NK-92 treated with Interleukin-12 subunit alpha and Interleukin-12 subunit beta, amount 100 ng/mL, for 24 hours (cell line): ENCODE measurements around the gene TRAPPC12.
A peak's percentile ranks its signal among the peaks of the same experiment; 100 is the strongest.

Experiments
- DNase-seq: peaks from one replicate; lab custom pipeline; 2025; lab: John Stamatoyannopoulos, UW

Gene TRAPPC12

GRCh38 chr2:3408781-3409180 lies 29.3 kb downstream of the TRAPPC12 start:
- DNase-seq = no peak

- DNase-seq = no peak
These were observed 30.2 kb downstream of the TRAPPC12 start for GRCh38 chr2:3409627-3410170.

DNA sequence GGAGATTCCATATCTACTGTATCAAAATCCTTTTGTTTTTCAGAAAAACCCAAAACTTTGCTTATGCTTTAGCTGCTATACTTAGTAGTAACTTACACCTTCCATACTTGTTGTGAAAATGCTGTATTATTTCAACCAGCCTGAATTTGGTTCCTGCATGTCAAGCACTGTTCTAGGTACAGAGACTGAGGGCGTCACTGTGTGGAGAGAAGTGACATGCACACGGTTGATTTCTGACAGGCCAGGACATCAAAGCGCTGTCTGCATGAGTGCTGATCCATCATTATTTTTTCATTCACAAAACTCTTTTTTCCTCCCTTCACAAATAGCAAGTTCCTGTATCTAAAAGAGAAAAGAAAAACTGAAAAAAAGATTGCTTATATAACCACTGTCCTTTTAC lies 31.6 kb downstream of the TRAPPC12 start:
- no peak for DNase-seq

DNA sequence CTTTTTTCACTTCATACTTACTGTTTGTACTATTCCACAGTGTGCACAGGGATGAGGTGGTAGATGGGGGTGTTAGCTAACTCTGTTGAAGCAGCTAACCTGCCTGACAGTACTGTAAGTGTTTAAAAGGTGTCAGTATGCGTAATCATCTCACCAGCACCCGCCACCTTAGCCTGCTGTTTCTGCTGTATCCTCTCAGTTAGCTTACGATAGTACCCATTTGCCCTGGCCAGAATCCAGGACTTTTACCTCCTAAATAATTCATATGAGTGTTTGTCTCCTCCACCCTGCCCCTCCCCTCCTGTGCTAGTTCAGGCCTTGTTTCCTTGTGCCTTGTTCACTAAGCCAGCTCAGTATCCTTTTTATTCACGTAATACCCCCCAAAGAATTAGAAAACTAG lies 34.2 kb downstream of the TRAPPC12 start:
- DNase-seq = no peak

- no peak for DNase-seq
These were observed 34.8 kb downstream of the TRAPPC12 start for GRCh38 chr2:3414133-3414860.

DNA sequence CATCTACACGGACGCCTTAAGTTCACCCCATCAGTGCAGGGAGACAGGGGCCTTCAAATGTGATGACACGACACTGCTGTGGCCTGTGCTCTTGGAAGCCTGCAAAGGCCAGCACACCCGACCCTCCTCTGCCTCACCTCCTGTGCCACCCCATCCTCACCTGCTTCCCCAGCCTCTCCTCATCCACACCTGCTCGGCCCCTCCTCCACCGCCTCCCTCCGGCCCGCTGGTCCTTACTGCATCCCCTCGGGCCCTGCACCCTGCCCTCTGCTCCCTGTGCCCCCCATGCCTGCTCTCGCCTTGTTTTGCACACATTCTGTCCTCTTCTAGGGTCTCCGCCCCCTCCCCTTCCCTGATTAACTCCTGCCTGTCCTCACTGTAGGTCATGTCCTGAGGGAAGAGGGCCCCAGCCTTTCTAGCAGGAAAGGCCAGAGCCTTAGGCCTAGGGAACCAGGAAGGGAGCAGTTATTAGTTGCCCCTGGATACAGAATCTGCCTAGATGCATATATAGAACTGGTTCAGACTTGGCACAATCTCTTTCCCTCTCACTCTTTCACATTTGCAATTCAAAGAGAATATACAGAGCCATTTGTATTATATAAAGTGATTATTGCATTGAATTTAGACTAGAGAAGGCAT lies 39.4 kb downstream of the TRAPPC12 start:
- no peak for DNase-seq

GRCh38 chr2:3420076-3420768 lies 40.7 kb downstream of the TRAPPC12 start:
- no peak for DNase-seq

- DNase-seq = no peak
These were observed 41.4 kb downstream of the TRAPPC12 start for GRCh38 chr2:3420769-3421397.

GRCh38 chr2:3421580-3421979 lies 42.1 kb downstream of the TRAPPC12 start:
- no peak for DNase-seq

GRCh38 chr2:3422161-3422779 lies 42.8 kb downstream of the TRAPPC12 start:
- no peak for DNase-seq

DNA sequence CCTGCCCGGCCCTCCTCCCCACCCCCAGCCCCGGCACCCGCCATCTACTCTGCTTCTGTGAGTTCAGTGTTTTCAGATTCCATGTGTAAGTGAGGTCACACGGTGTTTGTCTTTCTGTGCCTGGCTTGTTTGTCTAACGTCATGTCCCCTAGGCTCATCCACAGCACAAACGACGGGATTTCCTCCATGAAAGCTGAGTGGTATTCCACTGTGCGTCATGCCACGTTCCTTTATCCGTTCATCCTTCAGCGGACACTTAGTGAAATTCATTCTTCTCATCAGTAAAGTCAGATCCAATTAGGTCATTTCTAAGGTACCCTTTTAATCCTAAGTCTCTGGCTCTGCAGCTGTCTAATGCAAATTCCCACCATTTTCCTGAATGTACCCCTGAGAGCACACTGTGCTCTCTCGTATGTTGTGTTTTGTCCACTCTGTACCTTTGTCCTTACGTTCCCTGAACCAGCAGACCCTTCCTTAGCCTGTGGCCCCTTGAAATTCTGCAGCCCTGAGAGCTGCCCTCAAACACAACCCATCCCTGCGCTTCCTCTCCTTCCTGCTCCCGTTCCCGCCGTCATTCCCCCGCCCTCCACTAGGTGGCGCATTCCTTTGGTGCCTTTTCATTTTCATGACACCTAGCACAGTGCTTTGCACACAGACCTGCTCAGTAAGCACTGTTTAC lies 44.1 kb downstream of the TRAPPC12 start:
- peak; percentile 9 for DNase-seq

DNA sequence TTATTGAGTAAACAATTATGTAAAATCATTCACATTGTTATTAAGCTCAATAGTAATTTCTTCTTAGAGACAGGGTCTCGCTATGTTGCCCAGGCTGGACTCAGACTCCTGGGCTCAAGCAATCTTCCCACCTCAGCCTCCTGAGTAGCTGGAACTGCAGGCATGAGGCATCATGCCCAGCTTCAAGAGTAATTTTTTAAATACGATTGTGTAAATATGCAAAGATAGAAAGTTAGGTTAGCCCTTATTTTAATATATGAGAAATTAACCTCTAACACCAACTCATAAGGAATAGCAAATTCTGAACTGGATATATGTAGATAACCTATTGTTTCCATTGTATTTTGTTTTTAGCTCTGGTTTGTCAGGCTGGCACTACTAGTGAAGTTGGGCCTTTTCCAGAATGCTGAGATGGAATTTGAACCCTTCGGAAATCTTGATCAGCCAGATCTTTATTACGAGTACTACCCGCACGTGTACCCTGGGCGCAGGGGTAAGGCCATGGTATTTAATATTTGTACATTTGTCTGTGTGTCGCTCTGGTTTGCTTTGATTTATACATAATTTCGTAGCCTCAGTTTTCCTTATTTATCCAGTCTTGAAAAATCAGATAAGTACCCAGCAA lies 44.8 kb downstream of the TRAPPC12 start:
- no peak for DNase-seq

GRCh38 chr2:3426615-3427014 lies 47.1 kb downstream of the TRAPPC12 start:
- no peak for DNase-seq

GRCh38 chr2:3427272-3427671 lies 47.8 kb downstream of the TRAPPC12 start:
- no peak for DNase-seq

DNA sequence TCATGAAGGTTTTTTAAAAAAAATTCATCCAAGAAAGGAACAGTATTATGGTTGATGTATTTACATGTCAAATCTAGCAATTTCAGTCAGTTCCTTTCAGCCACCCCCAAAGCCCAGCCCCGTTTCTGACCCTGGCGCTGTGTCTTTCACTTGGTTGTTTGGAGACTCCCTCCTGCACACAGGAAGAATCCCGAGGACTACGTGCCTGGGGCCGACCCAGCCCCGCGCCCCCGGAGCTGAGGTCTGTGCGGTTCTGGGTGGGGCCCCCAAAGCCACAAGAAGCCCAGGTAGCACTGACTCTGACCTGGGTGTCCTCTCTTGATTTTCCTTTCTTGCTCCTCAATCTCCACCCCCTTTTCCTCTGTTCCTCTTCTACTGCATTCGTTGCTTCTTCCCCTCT lies 49.1 kb downstream of the TRAPPC12 start:
- DNase-seq = no peak

DNA sequence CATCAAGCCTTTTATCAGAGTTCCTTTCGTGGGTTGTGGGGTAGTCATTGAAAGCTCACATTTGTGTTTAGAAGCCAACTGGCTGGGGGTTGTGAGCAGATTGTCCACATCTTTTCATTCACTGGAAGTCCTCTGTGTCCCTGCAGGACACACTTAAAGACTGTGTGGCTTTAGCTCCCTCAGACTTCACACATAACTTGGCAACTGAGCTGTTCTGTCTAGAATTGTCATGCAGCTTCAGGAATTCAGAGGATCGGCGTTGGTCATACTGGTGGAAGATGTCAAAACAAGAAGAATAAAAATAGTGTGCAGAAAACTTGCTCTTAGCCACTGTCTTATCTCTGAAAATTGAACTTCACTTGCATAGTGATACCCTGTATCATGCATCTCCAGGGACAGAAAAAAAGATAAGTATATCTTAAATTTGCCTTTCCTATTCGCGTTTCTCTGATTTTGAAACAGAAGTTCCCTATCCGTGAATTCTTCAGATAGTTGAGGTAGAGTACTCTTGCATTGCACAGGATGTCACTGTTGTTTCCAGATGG lies 49.6 kb downstream of the TRAPPC12 start:
- DNase-seq = no peak

DNA sequence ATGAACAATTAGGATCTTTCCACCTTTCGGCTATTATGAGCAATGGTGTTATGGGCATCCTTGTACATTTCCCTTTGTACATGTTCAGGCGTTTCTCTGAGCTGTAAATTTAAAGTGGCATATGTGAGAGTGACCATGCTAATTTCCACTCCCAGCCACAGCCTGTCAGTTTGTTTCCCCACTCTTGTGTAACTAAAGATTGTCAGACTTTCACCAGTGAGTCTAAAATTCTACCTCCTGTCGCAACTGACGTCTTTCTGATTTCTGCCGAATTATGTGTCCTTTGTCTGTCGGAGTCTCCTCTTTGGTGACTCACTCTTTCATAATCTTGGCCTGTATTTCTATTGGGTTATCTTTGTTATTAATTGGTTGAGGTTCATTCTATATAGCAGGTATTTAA lies 50.7 kb downstream of the TRAPPC12 start:
- no peak for DNase-seq

DNA sequence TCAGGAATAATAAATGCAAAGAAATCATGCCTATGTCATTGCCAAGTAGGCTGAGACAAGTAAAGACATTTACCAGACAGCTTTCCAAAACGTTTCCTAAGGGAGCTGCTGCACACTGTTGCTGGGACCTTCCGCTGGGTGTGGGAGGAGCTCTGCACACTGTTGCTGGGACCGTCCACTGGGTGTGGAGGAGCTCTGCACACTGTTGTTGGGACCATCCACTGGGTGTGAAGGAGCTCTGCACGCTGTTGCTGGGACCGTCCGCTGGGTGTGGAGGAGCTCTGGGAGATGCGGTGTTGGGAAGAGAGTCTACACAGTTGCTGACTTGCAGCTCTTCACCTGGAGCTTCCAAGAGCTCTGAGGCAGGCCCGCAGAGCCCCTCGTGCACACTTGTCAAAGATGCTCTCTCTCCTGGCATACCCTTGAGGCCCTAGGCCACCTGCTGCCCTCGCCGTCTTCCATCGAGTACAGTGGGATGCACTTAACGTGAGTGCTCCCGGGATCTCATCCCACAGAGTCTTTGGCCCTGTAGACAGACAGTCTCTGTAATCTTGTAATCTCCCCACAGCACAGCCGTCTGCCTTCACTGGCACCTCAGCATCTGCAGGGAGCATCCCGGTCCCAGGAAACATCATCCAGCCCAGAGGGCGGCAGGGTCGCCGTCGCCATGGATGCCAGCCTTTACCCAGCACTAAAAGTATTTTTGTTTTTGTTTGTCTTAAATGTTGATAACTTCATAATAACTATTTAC lies 51.4 kb downstream of the TRAPPC12 start:
- no peak for DNase-seq

DNA sequence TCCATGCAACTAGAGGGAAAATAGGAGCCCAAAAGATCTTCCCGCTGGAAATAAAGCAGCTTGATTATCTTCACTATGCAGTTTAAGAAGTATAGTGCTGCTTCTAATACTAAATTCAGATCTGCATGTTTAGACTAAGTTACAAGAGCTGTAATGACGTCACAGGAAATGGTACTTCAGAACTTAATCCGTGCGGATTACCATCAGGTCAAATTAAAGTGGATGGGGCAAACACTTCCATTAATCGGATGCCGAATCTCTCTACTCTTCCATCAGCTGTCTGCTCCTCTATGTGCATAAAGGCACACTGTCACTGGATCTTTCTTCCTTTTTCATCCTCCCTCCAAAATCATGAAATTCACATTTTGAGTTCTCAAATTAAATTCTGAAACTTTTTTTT lies 52.6 kb downstream of the TRAPPC12 start:
- no peak for DNase-seq
